HG03342 (cell line): ENCODE measurements around the gene ZMIZ1.

Experiments
- ATAC-seq: cut with Tn5 transposase; IDR thresholded peaks from one replicate; pipeline ENCODE4 v1.9.1; 2021; ENCODE audit warnings: mild to moderate bottlenecking, moderate library complexity; ENCODE audit not compliant: unreplicated experiment

ZMIZ1 gene

DNA sequence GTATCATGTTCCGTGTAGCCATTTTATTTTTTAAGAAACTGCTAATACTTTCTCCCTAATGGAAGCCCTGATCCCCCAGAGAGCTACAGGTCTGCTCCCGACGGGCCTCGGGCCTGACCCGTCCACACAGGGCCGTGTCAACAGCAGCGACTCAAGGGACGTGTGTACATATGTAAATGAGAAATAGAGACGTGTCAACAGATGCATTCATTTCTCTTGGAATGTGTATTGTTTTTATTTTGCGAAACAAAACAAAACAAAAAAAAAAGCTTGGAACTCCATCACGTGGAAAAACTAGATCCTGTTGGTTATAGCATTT, 246.8 kb downstream of the ZMIZ1 start:
- ATAC-seq, result no peak

DNA sequence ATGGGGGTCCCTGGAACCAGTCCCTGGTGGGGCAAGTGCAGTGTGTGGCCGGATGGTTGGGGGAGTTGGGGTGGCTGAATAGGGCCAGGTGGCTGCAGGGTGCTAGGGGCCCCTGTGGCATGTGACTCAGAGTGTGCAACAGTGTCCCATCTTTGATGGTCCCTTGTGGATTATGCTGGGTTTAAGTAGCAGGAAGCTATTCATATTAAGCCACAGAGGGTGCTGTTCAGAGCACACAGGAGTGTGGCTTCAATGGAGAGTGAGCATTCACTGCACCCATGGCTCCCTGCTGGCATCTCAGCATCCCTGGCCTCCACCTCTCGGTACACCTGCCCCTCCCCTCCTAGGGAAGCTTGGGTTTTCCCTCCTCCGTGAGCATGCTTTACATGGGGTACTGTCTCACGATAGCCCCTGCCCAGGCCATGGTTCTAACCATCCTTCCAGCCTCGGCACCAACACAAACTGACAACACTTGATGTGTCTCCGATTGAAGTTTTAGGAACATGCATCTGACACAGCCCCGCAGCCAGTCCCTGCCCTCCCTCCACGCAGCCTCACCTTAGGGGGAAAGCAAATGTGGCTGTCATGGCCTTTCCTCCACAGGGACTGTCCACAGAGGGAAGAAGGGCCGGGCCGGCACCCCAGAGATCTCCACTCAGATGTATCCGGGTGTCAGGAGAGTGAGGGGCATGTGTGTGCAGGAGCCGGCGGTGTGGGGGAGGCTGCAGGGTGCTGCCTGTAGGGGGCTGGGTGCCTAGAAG, 248.1 kb downstream of the ZMIZ1 start:
- peak; percentile 65 for ATAC-seq

DNA sequence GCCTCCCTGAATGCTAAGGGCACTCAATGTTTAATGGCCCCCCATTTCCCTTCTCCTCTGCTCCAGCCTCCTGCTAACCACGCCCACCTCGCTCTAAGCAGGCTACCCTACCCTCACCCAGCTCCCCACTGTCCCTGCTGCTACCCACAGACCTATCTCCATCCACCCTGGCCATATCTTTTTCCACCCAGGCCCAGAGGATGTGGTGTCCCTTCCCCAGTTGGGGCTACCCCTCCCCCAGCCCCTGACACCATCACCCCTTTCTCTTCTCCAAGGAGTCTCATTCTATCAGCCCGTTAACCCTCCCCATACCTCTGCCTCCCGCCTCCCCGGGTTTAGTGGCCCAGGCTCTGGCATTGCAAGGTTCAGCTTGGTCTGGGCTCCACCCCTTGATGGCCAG, 249.6 kb downstream of the ZMIZ1 start:
- ATAC-seq, result no peak

DNA sequence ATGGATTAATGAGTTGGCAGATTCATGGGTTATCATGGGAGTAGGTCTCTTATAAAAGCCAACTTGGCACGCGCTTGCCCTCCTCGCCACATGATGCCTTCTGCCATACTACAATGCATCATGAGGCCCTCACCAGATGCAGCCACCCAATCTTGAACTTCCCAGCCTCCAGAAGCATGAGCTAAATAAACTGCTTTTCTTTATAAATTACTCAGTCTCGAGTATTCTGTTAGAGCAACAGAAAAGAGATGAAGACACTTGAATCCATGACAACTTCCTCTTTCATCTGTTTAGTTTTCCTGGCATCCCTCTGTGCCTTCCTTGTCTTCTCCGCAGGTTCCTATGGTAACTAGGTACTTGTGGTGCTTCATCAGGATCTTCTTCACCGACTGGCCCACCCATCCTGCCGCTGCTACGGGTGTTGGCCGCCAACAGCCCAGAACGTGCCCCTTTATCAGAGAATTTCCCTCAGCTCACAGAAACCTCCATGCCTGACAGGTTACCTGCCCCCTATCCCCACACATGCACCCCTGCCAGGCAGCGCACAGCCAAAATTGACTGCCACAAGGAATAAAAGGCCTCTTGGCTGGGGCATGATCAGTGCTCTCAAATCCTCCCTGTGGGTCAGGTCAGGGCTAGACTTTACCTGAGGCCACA, 250.5 kb downstream of the ZMIZ1 start:
- no peak for ATAC-seq

DNA sequence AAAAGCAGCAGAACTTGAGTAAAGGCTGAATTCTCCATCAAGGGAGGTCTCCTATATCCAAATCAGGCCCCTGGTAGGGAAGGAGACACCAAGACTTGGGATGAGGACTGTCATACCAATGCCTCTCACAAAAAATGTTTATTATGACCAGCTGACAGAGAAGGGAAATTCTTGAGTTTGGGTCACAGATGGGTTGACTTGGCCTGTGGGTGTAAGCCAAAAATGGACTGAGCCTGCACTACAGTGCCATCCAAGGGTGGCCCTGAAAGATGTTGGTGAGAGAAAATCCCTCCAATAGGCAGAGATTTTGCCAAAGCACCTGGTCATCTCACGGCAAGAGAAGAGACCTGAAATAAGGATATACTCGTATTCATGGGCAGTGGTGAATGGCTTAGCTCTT, 251.6 kb downstream of the ZMIZ1 start:
- no peak for ATAC-seq

DNA sequence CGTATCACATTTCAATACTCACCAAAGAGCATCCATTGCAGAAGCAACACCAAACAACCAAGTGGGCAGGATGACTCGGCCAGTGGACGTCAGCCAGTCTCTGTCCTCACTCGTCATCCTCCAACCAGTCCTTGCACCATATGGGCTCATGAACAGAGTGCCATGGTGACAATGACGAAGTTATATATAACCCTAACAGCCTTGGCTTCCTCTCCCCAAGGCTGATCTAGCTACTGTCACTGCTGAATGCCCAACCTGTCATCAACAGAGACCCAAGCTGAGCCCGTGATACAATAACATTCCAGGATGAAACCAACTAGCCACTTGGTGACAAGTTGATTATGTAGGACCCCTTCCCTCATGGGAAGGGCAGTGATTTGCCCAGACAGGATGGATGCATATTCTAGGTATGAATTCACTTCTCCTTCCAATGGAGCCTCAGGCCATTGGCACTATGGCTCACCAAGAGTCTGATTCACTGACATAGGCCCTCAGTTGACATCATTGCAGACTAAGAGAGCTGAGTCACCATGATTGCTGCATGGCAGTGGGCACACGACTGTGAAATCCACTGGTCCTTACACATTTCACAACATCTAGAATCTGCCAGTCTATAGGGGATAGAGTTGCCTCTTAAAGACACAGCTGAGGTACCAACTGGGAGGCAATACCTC, 252.2 kb downstream of the ZMIZ1 start:
- no peak for ATAC-seq

DNA sequence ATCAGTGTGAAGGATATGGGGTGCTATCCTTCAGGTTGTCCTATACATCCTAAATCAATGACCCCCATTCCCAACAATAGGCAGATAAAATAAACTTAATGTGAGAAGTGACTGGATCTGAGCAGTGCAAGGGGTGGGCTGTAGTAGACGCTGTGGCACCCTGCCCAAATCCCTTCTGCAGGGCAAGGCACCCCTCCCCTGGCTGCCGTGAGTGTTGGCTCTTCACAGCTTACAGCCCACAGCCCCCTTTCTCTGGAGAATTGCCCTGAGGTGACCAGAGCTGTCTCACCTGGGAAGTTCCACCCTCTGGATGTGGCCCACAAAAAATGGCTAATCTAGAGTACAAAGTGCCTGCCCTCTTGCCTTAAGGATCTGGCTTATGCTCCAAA, 252.7 kb downstream of the ZMIZ1 start:
- ATAC-seq, result no peak

DNA sequence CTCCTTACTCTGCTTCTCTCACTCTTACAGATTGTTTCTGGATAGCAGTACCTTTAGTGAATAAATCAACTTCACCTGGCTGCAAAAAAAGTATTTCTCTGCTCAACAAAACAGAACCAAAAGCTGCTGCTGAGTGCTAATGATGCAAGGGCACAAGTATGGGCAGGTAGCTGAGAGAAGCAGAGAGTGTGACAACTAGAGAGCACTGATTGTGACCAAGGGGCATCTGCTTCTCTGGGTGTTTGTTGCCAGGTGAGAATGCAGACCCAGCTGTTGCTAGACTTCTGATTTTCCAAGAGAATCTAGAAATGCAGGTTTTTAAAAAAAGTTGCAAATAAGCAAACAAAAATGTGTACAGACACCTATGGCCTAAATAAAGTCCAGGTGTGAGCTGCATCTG, 253.2 kb downstream of the ZMIZ1 start:
- ATAC-seq, result no peak

DNA sequence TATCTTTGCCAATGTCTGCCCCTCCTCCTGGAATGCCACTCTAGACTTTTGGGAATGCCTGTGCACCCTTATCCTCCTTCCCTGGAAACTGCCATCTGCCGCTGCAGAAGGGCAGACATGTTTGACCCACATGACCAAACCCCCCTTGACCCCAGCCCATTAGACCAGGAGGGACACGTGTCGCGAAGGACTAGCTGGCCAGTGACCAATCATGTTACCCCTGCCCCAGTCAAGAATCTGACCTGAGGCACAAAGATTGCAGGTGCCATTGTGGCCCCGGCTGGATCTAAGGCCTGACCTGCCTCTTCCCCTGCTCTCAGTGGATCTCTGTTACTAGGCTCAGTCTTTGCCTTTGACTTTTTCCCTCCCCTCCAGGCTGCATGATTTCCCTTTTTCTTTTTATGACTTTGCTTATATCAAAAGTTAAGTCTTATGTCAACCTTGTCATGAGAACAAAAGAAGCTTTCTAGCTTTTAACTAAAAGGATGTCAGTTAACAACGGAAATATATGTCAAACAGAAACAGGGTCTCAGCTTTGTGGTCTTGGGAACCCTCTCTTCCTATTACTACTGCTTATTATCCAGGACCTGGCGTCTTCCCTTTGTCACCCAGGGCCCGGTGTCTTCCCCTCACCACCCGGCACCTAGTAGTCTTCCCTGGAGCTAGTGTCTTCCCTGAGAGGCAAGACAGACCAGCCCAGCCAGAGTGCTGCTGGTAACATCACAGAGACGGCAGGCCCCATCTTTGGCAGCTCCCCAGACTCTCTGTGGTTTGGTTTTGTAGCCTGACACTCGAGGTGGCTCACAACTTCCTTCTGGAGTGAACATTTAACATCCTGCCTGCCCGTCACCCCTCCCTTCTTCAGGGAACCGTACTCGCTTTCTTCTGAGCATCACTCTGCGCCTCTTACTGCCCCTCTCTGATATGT, 254.1 kb downstream of the ZMIZ1 start:
- ATAC-seq, result peak; percentile 64

DNA sequence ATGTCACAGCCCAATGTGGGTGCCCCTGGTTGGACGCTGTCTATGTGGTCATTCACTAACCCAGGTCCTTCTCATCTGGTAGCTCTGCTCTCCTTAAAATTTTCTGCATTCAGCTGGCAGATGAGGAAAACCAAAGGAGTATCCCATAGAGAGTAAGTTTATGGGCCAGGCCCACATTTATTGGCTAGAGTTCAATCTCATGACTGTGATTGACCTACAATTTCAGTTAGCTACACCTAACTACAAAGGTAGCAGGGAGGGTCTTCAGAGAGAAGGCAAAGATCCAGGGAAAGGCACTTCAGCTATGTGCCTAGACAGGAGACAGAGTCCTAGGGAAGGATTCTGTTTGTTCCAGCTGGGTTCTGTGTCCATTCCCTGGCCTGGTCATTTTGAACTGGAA, 254.8 kb downstream of the ZMIZ1 start:
- no peak for ATAC-seq

DNA sequence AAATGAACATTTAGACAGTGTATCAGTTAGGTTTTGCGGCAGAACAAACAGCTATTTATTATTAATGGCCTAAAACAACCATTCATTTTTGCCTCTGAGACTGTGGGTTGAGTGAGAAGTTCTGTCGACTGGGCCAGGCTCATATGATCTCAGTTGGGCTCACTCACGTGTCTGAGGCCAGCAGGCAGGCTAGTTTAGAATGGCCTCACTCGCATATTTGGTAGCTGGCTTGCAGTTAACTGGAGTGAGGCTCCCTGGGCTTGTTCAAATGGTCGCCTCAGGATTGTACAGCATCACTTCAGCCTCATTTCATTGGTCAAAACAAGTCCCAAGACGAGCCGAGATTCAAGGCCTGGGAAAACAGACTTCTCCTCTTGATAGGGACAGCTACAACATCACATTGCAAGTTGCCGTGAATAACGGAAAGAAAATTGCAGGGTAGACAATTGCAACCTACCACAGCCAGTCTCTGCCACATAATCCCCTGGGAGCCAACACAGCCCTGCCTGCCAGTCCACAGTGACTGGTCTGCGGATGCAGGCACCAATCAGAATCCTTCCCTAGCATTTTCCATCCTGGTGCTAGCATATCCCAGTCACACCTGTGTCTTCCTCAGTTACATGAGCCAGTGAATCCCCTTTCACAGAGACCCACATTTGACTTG, 255.4 kb downstream of the ZMIZ1 start:
- ATAC-seq, result no peak

DNA sequence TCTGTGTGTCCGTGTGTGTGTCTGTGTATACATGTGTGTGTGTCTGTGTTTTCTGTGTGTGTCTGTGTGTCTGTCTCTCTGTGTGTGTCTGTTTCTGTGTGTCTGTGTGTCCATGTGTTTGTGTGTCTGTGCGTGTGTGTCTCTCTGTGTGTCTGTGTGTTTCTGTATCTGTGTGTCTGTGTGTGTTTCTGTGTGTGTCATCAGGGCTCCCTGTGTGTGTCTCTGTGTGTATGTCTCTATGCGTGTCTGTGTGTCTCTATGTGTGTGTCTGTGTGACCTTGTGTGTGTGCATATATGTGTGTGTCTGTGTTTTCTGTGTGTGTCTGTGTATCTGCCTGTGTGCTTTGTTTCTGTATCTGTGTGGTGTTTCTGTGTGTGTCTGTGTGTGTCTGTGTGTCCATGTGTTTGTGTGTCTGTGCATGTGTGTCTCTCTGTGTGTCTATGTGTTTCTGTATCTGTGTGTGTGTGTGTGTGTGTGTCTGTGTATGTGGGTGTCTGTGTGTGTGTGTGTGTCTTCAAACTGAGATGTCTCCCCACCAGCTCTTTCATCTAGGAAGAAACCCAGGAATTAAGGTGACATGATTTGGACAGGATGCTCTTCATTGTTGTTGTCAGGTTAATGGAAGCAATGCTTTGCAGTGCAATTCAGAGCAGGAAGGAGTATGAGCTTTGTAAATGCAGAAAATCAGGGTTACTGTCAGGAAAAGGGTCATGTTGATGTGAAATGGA, 257.8 kb downstream of the ZMIZ1 start:
- ATAC-seq, result no peak

DNA sequence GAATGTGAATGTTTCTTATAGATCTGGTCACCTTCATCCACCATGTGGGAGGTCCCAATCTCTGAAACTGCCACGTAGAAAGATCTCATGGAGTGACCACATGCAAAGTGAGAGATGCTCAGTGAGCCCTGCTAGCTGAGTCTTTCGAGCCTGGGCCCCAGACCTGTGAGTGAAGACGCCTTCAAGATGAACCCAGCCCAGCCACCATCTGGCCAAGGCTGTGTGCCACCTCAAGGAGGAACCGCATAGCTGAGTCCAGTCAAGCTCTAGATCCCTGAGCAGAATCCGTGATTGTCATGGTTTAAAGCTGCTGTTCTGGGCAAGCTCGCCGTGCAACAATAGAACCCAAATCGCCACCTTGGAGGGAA, 258.3 kb downstream of the ZMIZ1 start:
- ATAC-seq, result no peak

DNA sequence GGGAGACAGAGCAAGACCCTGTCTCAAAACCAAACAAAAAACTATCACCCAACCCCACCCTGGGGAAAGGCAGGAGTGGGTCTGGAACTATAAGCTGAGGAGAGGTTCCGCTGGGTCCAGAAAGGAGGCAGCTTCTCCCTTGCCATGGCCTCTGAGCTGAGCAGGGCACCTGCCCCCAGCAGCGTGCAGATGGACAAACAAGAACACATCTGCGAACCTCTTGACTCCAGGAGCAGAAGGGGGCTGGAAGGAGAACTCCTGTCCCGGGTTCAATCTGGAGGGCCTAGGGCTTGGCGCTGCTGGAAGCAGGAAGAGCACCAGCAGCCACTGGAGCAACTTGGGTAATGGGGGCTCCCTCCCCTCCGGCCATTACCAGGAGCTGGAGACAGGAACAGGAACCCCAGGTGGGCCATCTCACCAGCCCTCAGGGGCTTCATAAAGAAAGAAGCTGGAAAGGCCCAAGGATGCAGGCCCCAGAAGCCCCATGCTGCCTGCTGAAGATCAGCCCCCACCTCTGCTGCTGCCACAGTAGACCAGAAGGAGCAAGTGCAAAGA, 259.5 kb downstream of the ZMIZ1 start:
- ATAC-seq, result no peak

DNA sequence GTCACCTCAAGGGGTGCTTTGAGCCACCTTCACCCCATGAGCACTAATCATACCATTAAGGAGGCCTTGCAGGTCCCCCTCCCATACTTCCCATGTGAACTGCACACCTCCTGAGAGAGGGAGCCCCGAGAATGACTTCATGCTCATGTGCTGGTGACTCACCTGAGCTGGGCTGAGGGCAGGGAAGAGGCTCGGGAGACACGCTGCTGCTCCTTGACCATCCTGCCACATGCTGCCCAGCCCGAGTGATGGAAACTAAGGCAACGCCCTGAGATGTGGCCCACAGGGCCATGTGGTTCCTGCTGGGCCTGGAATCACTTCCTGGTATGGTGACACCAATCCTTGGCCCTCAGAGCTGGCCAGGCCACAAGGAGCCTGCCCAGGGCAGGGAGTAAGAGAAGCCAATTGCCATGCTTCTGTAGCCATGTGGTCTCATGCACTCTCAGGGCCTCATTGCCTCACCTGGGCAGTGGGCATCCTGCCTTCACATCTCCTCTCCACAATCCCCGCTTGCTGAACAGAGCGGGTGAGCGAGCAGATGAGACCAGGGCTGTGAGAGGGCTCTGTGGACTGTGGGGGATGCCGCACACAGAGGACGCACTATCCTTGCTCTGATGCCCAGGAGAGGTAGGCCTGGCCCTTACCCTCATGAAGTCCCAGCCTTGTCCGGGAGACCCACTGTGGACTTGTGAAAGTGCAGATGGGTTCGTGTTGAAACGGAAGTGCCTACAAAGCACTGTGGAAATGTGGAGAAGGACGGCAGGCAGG, 260.2 kb downstream of the ZMIZ1 start:
- ATAC-seq, result no peak

DNA sequence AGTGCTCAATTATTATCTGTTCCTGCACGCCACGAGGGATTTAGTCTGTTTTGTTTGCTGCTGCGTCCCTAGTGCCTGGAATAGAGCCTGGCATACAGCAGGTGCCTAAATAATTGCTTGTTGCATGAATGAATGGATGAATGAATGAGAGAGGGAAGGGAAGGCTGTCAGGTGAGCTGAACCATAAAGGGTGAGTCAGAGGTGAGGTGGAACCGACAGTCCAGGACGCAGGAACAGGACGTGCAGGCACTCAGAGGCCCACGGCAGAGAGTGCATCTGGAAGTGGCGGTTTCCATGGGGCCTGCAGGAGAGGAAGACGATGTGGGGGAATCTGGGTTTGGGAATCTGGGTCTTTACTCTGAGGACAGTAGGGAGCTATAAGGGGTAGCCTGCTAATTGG, 260.8 kb downstream of the ZMIZ1 start:
- no peak for ATAC-seq

DNA sequence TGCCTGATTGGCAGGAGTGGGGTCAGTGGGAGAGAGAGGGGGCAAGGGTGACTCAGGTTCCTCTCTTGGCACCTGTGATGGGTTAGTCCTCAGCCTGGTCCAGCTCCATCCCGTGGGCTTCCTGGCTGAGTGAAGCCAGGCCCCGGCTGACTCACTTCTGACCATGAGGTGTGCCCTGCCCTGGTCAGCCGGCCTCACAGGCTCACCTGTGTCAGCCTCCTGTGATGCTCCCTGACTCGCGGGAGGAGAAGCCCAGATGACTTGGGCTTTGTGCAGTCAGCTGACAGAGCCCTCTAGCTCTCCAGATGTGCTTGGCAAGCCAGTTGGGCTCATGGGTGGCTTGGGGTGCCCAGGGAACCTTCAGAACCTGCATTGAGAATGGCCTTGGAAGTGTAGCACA, 262.5 kb downstream of the ZMIZ1 start:
- ATAC-seq, result peak; percentile 9

DNA sequence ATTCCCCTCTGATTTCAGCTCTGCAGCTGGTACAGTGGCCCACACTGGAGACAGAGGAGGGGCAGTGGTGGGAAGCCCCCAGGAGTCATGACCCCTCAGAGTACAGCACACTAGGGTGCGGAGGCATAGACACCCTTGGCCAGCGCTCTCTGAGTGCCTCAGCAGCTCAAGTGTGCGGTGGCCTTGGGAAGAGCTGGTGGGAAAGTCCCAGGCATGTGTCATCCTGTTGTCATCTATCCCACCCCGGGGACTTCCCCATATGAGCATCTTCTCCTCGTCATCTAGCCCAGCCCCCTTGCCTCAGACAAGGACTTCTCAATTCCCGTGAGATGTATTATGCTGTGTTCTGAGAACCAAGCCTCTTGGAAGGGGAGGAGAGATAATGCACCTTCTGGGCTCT, 262.9 kb downstream of the ZMIZ1 start:
- peak; percentile 81 for ATAC-seq
